Natural killer cell (primary cell): ENCODE measurements around the gene ABHD14A. TPM values are rescaled to one million over a fixed set of nuclear protein-coding genes. Genes with fewer than 3 reads are reported as not detected.

Experiments used
- ATAC-seq, 3 donors: fragments of 150-1000 bp in 2 of 3; fragments of 200-7000 bp in 1 of 3; cut with Tn5 transposase; 1 replicate in 1 of 3; 2 replicates in 2 of 3; pipeline ENCODE4 v1.10.0; 2021; ENCODE audit warnings: mild to moderate bottlenecking in 2 of 3, moderate library complexity in 2 of 3
- DNase-seq, 2 donors: peaks; one replicate each; pipeline versions ENCODE4 v3.0.0 to v3.0.0-alpha.2; 2013 to 2021; ENCODE audit warnings: mixed read lengths in 1 of 2
- H3K27ac ChIP-seq: one replicate; pipeline ENCODE4 v1.5.1; 2013; ENCODE audit warnings: mild to moderate bottlenecking, low read length
- H3K27me3 ChIP-seq: one replicate; pipeline ENCODE4 v1.6.1; 2013; ENCODE audit warnings: low read length; ENCODE audit not compliant: control insufficient read depth, insufficient read depth
- H3K36me3 ChIP-seq: one replicate; pipeline ENCODE4 v1.6.1; 2013; ENCODE audit warnings: low read length; ENCODE audit not compliant: control insufficient read depth, insufficient read depth
- H3K4me1 ChIP-seq: one replicate; pipeline ENCODE4 v1.6.1; 2013; ENCODE audit warnings: low read length; ENCODE audit not compliant: control insufficient read depth, insufficient read depth
- H3K4me3 ChIP-seq: one replicate; pipeline ENCODE4 v1.5.1; 2013; ENCODE audit warnings: low read length
- H3K9me3 ChIP-seq: one replicate; pipeline ENCODE4 v1.6.1; 2013; ENCODE audit warnings: low read length; ENCODE audit not compliant: control insufficient read depth, insufficient read depth
- H3K27ac Mint-ChIP-seq, 2 donors: one replicate each; pipeline ENCODE4 v1.8.0; 2022; ENCODE audit warnings: mild to moderate bottlenecking in 2 of 2, mixed read lengths in 2 of 2, moderate library complexity in 1 of 2
- H3K27me3 Mint-ChIP-seq, 2 donors: one replicate each; pipeline ENCODE4 v1.8.0; 2022; ENCODE audit warnings: low read depth in 2 of 2, mixed read lengths in 2 of 2
- H3K36me3 Mint-ChIP-seq: one replicate; pipeline ENCODE4 v1.8.0; 2022; ENCODE audit warnings: mixed read lengths
- H3K4me1 Mint-ChIP-seq, 2 donors: one replicate each; pipeline ENCODE4 v1.8.0; 2022; ENCODE audit warnings: mixed read lengths in 2 of 2
- H3K4me3 Mint-ChIP-seq: one replicate; pipeline ENCODE4 v1.8.0; 2022; ENCODE audit warnings: mild to moderate bottlenecking, moderate library complexity, mixed read lengths
- H3K9me3 Mint-ChIP-seq, 2 donors: one replicate each; pipeline ENCODE4 v1.8.0; 2022; ENCODE audit warnings: mixed read lengths in 2 of 2
- WGBS: methylation state at CpG from one replicate; pipeline ENCODE4 v1.1.7; 2013; ENCODE audit warnings: missing lambda C conversion rate; ENCODE audit not compliant: insufficient coverage; 5-methylcytosine and 5-hydroxymethylcytosine counted together
- intact Hi-C: fragments of 100-400 bp; cut with micrococcal nuclease; formaldehyde crosslinking; loops from one replicate; pipeline ENCODE4 v1.14.2; 2022
- total RNA-seq, 4 donors: library from RNA; stranded (reverse); fragments of 120-200 nt in 1 of 4; gene quantifications; one replicate each; pipeline versions ENCODE4 v1.2.3 to v1.2.4, GENCODE V29; 2013 to 2022
- TF ChIP-seq, protein P1 (sequence below): fragments of 200-600 bp; IDR thresholded peaks from one replicate; pipeline ENCODE4 v1.8.0; 2022; ENCODE audit warnings: antibody characterized with exemption

The ABHD14A gene
- total RNA-seq, 3 donors from 2014 or later (not counting 1 experiment from before 2014, with no cell fraction given): 12.0 to 14.7 (median 13.4) TPM

DNA sequence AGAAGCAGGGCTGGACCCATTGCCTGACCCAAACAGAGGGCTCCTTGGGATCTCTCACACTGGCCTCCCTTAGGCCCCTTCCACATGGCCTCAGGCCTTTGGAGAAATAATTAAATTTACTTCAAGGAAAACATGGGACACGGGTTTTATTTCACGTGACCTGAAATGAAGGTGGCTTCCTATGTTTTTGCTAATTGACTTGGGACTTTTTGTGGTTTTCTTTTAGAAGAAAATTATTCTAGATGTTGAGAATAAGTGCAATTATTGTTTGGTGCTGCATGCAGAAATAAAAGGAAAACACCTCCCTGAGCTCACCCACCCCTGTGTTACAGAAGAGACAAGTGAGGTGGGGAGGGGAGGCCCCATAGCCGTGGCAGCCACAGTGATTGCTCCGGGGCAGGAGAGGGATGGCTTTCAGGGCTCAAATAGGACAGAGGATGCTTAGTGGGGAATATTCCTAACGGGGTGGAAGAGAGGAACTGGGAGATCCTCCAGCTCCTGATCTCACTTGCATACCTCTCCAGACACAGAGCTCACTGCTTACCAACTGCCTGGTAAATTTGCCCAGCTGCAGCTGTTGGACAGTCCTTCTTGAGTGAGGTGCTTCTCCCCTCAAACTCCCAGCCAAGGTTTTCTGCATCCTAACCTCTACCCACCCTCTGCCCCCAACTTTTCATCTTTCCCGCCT, 50.0 kb downstream of the ABHD14A start:
- no peak overlapping the region for H3K27ac Mint-ChIP-seq
- WGBS: 71% methylated on average over 6 of the region's 6 CpGs
- Histone ChIP-seq H3K27me3 (no peaks in the 10 kb centered on the region), H3K9me3 (no peaks in the 10 kb centered on the region), H3K36me3 (no peaks in the 10 kb centered on the region), H3K4me1 (peaks cover 2% of the 10 kb centered on the region), H3K27ac (no peak overlapping the region), H3K4me3 (no peak overlapping the region)
- no peak for DNase-seq
- TF ChIP-seq, protein P1, sequence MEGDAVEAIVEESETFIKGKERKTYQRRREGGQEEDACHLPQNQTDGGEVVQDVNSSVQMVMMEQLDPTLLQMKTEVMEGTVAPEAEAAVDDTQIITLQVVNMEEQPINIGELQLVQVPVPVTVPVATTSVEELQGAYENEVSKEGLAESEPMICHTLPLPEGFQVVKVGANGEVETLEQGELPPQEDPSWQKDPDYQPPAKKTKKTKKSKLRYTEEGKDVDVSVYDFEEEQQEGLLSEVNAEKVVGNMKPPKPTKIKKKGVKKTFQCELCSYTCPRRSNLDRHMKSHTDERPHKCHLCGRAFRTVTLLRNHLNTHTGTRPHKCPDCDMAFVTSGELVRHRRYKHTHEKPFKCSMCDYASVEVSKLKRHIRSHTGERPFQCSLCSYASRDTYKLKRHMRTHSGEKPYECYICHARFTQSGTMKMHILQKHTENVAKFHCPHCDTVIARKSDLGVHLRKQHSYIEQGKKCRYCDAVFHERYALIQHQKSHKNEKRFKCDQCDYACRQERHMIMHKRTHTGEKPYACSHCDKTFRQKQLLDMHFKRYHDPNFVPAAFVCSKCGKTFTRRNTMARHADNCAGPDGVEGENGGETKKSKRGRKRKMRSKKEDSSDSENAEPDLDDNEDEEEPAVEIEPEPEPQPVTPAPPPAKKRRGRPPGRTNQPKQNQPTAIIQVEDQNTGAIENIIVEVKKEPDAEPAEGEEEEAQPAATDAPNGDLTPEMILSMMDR: no peak
- ATAC-seq: no peak
- peaks cover 0 to 3% of the 10 kb centered on the region in 2 donors for H3K27me3 Mint-ChIP-seq
- intact Hi-C loops: no loop called here
- no peaks in the 10 kb centered on the region for H3K36me3 Mint-ChIP-seq
- H3K9me3 Mint-ChIP-seq: no peaks in the 10 kb centered on the region
- H3K4me3 Mint-ChIP-seq: no peak overlapping the region
- no peaks in the 10 kb centered on the region for H3K4me1 Mint-ChIP-seq

DNA sequence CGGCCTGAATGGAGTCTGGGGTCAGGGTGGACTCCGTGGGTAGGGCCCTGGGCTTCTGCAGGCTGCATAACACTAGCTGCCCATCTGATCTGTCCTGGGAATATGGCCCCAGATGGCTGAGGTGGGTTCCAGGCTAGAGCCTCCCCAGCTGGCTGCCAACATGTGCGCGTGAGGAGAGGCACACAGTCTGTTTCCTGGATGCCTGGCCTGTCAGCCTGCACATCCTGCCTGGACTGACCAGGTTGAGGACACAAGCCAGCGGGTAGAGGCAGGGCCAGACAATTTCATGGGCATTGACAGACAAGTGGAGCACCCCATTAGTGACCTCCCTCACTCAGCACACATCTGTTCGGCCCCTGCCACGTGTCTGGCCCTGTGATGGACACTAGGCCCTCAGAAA, 50.6 kb downstream of the ABHD14A start:
- no peaks in the 10 kb centered on the region for H3K9me3 ChIP-seq
- Mint-ChIP-seq H3K9me3 (no peaks in the 10 kb centered on the region), H3K27ac (no peak overlapping the region), H3K27me3 (peaks cover 0 to 3% of the 10 kb centered on the region in 2 donors), H3K36me3 (no peaks in the 10 kb centered on the region), H3K4me1 (no peaks in the 10 kb centered on the region), H3K4me3 (no peak overlapping the region)
- no peak for ATAC-seq
- no peak overlapping the region for H3K4me3 ChIP-seq
- intact Hi-C loops: no loop called here
- TF ChIP-seq, protein P1: no peak
- 76% methylated on average over 7 of the region's 7 CpGs for WGBS
- H3K36me3 ChIP-seq: no peaks in the 10 kb centered on the region
- H3K4me1 ChIP-seq: no peaks in the 10 kb centered on the region
- no peak overlapping the region for H3K27ac ChIP-seq
- DNase-seq: no peak
- H3K27me3 ChIP-seq: no peaks in the 10 kb centered on the region

DNA sequence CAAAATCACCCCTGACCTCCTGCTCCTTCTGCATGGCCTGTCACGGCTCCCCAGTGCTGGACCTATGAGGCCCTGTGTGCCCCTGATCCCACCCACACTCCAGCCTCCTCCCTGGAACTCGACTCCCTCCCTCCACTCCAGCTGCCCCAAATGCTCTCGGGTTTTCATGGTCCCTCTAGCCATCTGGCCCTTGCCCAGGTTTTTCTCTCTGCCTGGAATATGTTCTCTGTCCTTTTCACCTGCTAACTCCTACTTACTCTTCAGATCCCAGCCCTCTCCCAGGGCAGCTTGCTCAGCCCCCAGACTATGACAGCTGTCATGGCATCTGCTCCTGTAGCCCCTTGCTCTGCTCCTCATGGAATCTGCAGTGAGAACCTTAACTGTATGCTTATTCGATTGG, 51.2 kb downstream of the ABHD14A start:
- Mint-ChIP-seq H3K36me3 (no peaks in the 10 kb centered on the region), H3K27ac (no peak overlapping the region), H3K27me3 (peaks cover 0 to 3% of the 10 kb centered on the region in 2 donors), H3K4me3 (no peak overlapping the region), H3K9me3 (no peaks in the 10 kb centered on the region), H3K4me1 (no peaks in the 10 kb centered on the region)
- H3K27ac ChIP-seq: no peak overlapping the region
- intact Hi-C loops: no loop called here
- ATAC-seq (no peak), DNase-seq (no peak)
- no peaks in the 10 kb centered on the region for H3K36me3 ChIP-seq
- H3K27me3 ChIP-seq: no peaks in the 10 kb centered on the region
- TF ChIP-seq, protein P1: no peak
- 83% methylated on average over 4 of the region's 4 CpGs for WGBS
- H3K9me3 ChIP-seq: no peaks in the 10 kb centered on the region
- H3K4me1 ChIP-seq: no peaks in the 10 kb centered on the region
- no peak overlapping the region for H3K4me3 ChIP-seq

DNA sequence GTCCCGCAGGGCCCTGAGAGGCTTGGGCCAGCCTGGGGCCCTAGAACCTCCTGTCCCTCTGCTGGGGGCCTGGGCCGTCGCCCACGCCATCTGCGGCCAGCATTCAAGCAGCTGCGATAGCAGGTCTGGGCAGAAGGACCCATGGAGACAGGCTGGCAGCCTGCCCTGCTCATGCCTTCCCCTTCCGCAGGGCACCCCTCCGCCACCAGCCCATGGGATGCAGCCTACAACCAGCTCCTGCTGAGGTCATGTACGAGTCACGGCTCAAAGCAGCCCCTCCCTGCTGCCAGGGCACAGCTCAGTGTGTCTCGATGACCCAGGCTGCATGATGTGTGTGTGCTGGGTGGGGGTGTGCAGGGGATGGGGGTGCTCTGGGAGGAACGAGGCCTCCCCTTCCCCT, 53.7 kb downstream of the ABHD14A start:
- Histone ChIP-seq H3K27ac (no peak overlapping the region), H3K4me1 (no peaks in the 10 kb centered on the region), H3K36me3 (no peaks in the 10 kb centered on the region), H3K9me3 (no peaks in the 10 kb centered on the region), H3K27me3 (no peaks in the 10 kb centered on the region), H3K4me3 (no peak overlapping the region)
- TF ChIP-seq, protein P1: no peak
- H3K4me1 Mint-ChIP-seq: no peaks in the 10 kb centered on the region
- no peak overlapping the region for H3K27ac Mint-ChIP-seq
- H3K4me3 Mint-ChIP-seq: no peak overlapping the region
- DNase-seq (no peak), ATAC-seq (no peak)
- H3K36me3 Mint-ChIP-seq: no peaks in the 10 kb centered on the region
- no peaks in the 10 kb centered on the region for H3K9me3 Mint-ChIP-seq
- peaks cover 0 to 3% of the 10 kb centered on the region in 2 donors for H3K27me3 Mint-ChIP-seq
- intact Hi-C loops: no loop called here
- WGBS: 94% methylated on average over 10 of the region's 12 CpGs
